ENCODE data around the gene GUCA1A.

- TF ChIP-seq CTCF (IDR thresholded peaks at IDR 0.05; ENCODE audit: low read depth, low read length) (no peak), EZH2phosphoT487 (IDR thresholded peaks at IDR 0.05; ENCODE audit: low read depth) (no peak)
These were observed 4.6 kb downstream of the GUCA1A start for GRCh38 chr6:42177514-42178364.

Data from OCI-LY3 (cell line).